Transverse colon (tissue), 4 donors: ENCODE data around the gene PI4KA. TPM values are rescaled to one million over a fixed set of nuclear protein-coding genes. Genes with fewer than 3 reads are reported as not detected.
A peak's percentile ranks its signal among the peaks of the same experiment; 100 is the strongest.

Source experiments
- DNase-seq: peaks from one replicate; pipeline ENCODE4 v3.0.0-alpha.2; 2019
- H3K27ac ChIP-seq, 4 donors: fragments of 200-600 bp; sonication (generic); 2 replicates each; pipeline ENCODE4 v1.5.1; 2016 to 2018; ENCODE audit warnings: inconsistent platforms in 4 of 4
- H3K27me3 ChIP-seq: fragments of 200-600 bp; sonication (generic); 2 replicates; pipeline ENCODE4 v1.5.1; 2017; ENCODE audit warnings: inconsistent platforms
- H3K36me3 ChIP-seq, 4 donors: fragments of 200-600 bp; sonication (generic); 2 replicates each; pipeline ENCODE4 v1.5.1; 2017 to 2019; ENCODE audit warnings: inconsistent platforms in 4 of 4
- H3K4me1 ChIP-seq, 4 donors: fragments of 200-600 bp; sonication (generic); 2 replicates each; pipeline ENCODE4 v1.5.1; 2017 to 2020; ENCODE audit warnings: inconsistent platforms in 4 of 4
- H3K4me3 ChIP-seq, 4 donors: fragments of 200-600 bp; sonication (generic); 1 replicate in 1 of 4; 2 replicates in 3 of 4; pipeline versions ENCODE4 v1.5.1 to v1.6.1; 2017 to 2019; ENCODE audit warnings: inconsistent platforms in 4 of 4
- H3K9me3 ChIP-seq, 2 donors: fragments of 200-600 bp; sonication (generic); 2 replicates each; pipeline ENCODE4 v1.5.1; 2017 to 2019; ENCODE audit warnings: inconsistent platforms in 2 of 2
- EP300 ChIP-seq: sonication (generic); formaldehyde crosslinking; IDR thresholded peaks from one replicate; pipeline ENCODE4 v1.6.1; 2017; ENCODE audit warnings: antibody characterized with exemption, low read depth
- POLR2A ChIP-seq: fragments of 450-650 bp; IDR thresholded peaks from one replicate; pipeline ENCODE4 v1.6.1; 2016; ENCODE audit warnings: antibody characterized with exemption, mild to moderate bottlenecking, moderate library complexity
- POLR2AphosphoS5 ChIP-seq, 3 donors: sonication (generic); formaldehyde crosslinking; IDR thresholded peaks; one replicate each; pipeline ENCODE4 v1.6.1; 2016; ENCODE audit warnings: antibody characterized with exemption in 3 of 3
- WGBS, 2 donors: methylation state at CpG; one replicate each; pipeline ENCODE4 v1.1.5; 2018; ENCODE audit warnings: low coverage in 1 of 2; 5-methylcytosine and 5-hydroxymethylcytosine counted together
- in situ Hi-C, 4 donors: fragments of 200-750 bp; cut with MboI; loops; one replicate each; pipeline versions ENCODE4 v1.15.0 to v1.15.1; 2017; ENCODE audit warnings: low sequenced_read_pairs in 3 of 4, low pct_ligation_motif_present in 1 of 4, low pct_unique_long_range_greater_than_20kb in 1 of 4
- intact Hi-C: fragments of 100-400 bp; cut with DNase I; formaldehyde crosslinking; loops from one replicate; pipeline ENCODE4 v1.15.1; 2023; ENCODE audit warnings: low total_unique reads
- total RNA-seq, 4 donors: library from RNA; depleted of rRNA; stranded (reverse); fragments of >200 nt; gene quantifications; one replicate each; pipeline ENCODE4 v1.1.0, GENCODE V29; 2016
- TF ChIP-seq, protein P1 (sequence below), 5 experiments: fragments of 200-600 bp in 3 of 5; fragments of 450-650 bp in 2 of 5; sonication (generic) in 3 of 5; IDR thresholded peaks; 1 replicate in 2 of 5; 2 replicates in 3 of 5; pipeline ENCODE4 v1.5.1; 2016 to 2017; ENCODE audit warnings: antibody characterized with exemption in 5 of 5, inconsistent platforms in 3 of 5, mild to moderate bottlenecking in 2 of 5, moderate library complexity in 1 of 5

Gene PI4KA
- total RNA-seq, 4 donors from 2014 or later: 90.8 to 126 (median 109) TPM

DNA sequence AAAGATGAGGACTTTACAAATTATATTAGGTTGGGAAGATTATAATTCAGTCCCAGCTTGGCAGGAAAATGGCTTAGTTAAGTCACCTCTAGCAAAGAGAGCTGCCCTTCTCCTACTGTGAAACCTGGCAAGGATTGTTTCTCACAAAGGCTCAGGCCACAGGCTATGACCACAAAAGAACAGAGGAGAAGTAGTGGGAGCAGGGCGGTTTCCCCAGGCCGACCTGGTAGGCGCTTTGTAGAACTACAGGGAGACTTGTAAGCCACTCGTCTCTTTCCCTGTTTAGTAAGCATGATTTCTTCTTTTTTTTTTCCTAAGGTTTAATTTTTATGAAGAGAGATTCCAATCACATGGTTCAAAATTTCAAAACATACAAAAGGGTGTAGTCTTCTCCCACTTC is 4.8 kb upstream of the PI4KA start:
- WGBS, 2 donors: 84 to 90% methylated on average over 4 of the region's 4 CpGs
- H3K4me1 ChIP-seq: peaks cover 16 to 50% (median 36%) of the 10 kb centered on the region in 4 donors
- H3K4me3 ChIP-seq: no peak overlapping the region
- DNase-seq: no peak
- in situ Hi-C loops (no loop called here), intact Hi-C loops (no loop called here)
- H3K27me3 ChIP-seq: no peaks in the 10 kb centered on the region
- TF ChIP-seq, protein P1, sequence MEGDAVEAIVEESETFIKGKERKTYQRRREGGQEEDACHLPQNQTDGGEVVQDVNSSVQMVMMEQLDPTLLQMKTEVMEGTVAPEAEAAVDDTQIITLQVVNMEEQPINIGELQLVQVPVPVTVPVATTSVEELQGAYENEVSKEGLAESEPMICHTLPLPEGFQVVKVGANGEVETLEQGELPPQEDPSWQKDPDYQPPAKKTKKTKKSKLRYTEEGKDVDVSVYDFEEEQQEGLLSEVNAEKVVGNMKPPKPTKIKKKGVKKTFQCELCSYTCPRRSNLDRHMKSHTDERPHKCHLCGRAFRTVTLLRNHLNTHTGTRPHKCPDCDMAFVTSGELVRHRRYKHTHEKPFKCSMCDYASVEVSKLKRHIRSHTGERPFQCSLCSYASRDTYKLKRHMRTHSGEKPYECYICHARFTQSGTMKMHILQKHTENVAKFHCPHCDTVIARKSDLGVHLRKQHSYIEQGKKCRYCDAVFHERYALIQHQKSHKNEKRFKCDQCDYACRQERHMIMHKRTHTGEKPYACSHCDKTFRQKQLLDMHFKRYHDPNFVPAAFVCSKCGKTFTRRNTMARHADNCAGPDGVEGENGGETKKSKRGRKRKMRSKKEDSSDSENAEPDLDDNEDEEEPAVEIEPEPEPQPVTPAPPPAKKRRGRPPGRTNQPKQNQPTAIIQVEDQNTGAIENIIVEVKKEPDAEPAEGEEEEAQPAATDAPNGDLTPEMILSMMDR (IDR thresholded peaks at IDR 0.05): no peak
- no peak for TF ChIP-seq POLR2AphosphoS5 (IDR thresholded peaks at IDR 0.05)
- TF ChIP-seq POLR2A: no peak
- TF ChIP-seq EP300: no peak
- no peak overlapping the region for H3K27ac ChIP-seq
- H3K9me3 ChIP-seq: no peaks in the 10 kb centered on the region
- no peaks in the 10 kb centered on the region for H3K36me3 ChIP-seq

DNA sequence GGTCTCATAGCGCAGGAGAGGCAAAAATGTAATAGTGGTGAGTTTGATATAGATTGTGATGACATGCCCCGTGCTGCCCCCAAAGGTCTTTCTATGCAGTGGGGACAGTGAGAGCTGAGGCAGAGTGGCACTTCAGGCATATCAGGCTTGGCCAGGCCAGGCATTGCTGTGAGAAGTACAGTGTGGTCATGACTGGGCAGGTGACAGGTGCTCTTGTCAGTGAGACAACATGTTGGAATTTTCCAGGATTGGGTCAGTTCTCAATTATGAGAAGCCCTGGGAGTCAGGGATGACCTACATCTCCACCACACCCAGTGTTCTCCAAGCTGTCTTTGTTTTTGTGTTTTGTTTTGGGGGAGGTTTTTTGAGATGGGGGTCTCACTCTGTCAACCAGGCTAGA is 3.9 kb upstream of the PI4KA start:
- no peak overlapping the region for H3K27ac ChIP-seq
- no peaks in the 10 kb centered on the region for H3K36me3 ChIP-seq
- 89 to 95% methylated on average over 2 of the region's 2 CpGs for WGBS, 2 donors
- no peaks in the 10 kb centered on the region for H3K9me3 ChIP-seq
- TF ChIP-seq POLR2AphosphoS5 (IDR thresholded peaks at IDR 0.05): no peak
- TF ChIP-seq POLR2A: no peak
- TF ChIP-seq, protein P1 (IDR thresholded peaks at IDR 0.05): no peak
- no peak for TF ChIP-seq EP300
- intact Hi-C loops: no loop called here
- peaks cover 16 to 46% (median 32%) of the 10 kb centered on the region in 4 donors for H3K4me1 ChIP-seq
- no peak for DNase-seq
- H3K4me3 ChIP-seq: no peak overlapping the region
- in situ Hi-C loops: no loop called here
- no peaks in the 10 kb centered on the region for H3K27me3 ChIP-seq

DNA sequence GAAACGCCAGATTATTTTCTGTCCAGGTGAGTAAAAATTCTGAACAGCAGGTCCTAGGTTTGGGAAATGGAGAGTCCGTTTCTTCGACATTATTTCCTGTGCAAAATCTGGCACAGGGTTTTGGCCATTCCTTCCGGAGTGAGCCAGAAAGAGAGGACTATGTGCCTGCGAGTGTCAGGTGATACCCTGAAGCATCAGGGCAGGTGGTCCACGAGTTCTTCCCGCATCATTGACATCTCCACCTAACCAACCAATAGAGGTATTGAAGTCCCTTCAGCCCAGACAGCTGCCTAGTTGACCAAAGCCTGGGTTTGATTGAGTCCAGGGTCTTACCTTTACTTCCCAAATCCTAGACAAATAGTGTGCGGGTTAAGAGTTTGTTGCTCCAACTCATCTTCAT is 1.0 kb upstream of the PI4KA start:
- 39 to 48% methylated on average over 4 to 8 of the region's 8 CpGs for WGBS, 2 donors
- no peaks in the 10 kb centered on the region for H3K36me3 ChIP-seq
- peaks cover 9 to 47% (median 30%) of the 10 kb centered on the region in 4 donors for H3K4me1 ChIP-seq
- H3K4me3 ChIP-seq: peak overlapping the region; percentile 76 to 90 (median 86)
- no peaks in the 10 kb centered on the region for H3K27me3 ChIP-seq
- DNase-seq: no peak
- TF ChIP-seq, protein P1 (IDR thresholded peaks at IDR 0.05): no peak
- no peak for TF ChIP-seq POLR2A
- no peak for TF ChIP-seq EP300
- no peak for TF ChIP-seq POLR2AphosphoS5 (IDR thresholded peaks at IDR 0.05)
- peak overlapping the region; percentile 92 to 97 (median 94) for H3K27ac ChIP-seq
- no peaks in the 10 kb centered on the region for H3K9me3 ChIP-seq
- in situ Hi-C loops: no loop called here
- intact Hi-C loops: no loop called here

DNA sequence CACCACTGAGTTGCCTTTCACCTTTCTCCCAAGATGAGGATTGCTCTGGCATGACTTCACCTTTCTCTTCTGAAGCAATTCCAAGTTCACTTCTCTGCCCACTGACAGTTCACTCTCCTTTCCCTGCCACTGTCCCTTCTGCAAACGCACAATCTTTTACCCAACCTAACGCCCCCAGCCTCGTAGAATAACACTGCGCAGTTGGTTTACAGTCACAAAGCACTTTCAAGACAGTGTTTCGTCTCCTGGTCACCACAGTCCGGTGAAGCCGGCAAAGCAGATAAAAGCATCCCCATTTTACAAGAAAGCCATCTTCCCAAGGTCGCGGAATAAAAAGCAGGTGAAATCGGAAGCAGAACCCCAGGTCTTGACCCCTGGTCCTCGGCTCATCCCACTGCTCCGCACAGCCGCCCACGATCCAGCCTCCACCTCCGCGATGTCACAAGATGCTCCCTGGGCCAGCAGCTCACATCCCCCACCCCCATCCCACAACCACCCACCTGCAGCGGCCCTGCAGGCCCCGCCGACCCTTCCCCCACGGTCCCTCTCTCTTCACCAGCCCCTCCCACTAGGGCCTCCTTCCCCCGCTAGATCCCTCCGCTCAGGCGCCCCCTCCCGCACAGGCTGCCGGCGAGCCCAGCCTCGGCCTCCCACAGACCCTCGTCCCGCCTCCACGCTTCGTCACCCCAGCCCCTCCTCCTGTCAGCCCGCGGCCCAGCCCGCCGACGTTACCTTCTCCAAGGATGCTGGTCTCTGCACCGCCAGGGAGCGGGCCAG is 585 bp downstream of the PI4KA start:
- Histone ChIP-seq H3K4me1 (peaks cover 9 to 47% (median 30%) of the 10 kb centered on the region in 4 donors), H3K27ac (peak overlapping the region; percentile 92 to 97 (median 94)), H3K9me3 (no peaks in the 10 kb centered on the region), H3K4me3 (peak overlapping the region; percentile 65 to 90 (median 83)), H3K36me3 (no peaks in the 10 kb centered on the region), H3K27me3 (no peaks in the 10 kb centered on the region)
- TF ChIP-seq EP300: no peak
- TF ChIP-seq, protein P1 (IDR thresholded peaks at IDR 0.05): no peak
- TF ChIP-seq POLR2AphosphoS5 (IDR thresholded peaks at IDR 0.05): no peak
- TF ChIP-seq POLR2A: no peak
- 1% methylated on average over 38 of the region's 38 CpGs; no CpG with 5 or more reads in 1 of the 2 donors for WGBS, 2 donors
- intact Hi-C loops: no loop called here
- DNase-seq: peak; percentile 85
- in situ Hi-C loops: no loop called here
